HG02610 (cell line): Measurements from ENCODE around the gene DRC3.
"Not testable (repeated sequence)": the region's sequence is repeated elsewhere in the genome, so short reads cannot be mapped to it uniquely, and the experiment has no call there.

ENCODE experiments used
- ATAC-seq: cut with Tn5 transposase; IDR thresholded peaks from one replicate; pipeline ENCODE4 v1.9.1; 2021; ENCODE audit warnings: mild to moderate bottlenecking, moderate library complexity; ENCODE audit not compliant: unreplicated experiment

DRC3 gene

DNA sequence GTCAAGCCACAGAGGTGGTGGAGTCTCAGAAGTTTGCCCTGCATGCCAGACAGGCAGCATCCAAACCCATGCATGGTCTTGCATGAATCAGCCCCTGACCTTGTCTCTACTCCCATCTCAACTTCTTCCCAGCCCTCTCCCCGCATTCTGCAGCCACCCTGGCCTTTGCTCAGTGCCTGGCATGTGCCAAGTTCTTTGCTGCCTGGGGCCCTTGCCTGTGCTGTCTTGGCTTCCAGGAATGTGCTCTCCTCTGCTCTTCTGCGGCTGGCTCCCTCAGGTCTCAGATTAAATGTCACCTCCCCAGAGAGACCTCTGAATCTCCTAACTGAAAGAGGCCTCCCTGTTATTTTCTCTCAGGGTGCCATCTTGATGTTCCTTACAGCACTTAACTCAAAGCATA is 17.6 kb downstream of the DRC3 start:
- ATAC-seq: no peak

DNA sequence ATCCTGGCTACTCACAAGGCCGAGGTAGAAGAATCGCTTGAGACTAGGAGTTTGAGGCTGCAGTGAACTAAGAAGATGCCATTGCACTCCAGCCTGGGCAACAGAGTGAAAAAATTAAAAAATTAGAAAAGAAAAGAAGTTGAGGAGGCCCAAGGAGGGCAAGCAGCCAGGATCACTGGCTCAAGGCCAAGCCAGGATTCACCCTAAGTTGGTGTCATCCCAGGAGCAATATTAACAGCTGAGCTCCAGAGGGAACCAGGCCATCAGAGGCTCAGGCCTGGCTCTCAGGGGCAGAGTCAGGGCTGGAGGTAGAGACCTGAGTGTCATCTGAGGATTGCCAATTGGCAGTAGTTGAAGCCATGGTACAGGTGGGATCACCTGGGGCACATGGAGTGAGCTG is 20.7 kb downstream of the DRC3 start:
- ATAC-seq: no peak

DNA sequence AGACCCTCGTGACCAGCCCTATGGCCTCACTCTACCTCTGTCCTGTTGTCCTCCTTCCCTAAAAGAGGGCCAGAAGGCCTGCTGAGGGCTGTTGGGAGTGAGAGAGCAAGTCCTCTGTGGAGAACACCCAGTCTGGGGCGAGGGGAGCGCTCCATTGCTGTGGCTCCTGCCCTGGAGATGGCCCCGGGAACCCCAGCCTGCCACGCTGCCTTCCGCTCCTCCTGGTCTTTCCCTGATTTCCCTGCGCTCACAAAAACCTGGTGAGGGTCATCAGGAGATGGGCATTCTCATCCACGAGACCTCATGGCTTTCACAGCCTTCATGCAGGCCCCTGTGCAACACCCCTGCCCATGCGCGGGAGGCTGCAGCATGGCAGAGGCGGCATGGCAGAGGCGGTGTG is 21.2 kb downstream of the DRC3 start:
- no peak for ATAC-seq

DNA sequence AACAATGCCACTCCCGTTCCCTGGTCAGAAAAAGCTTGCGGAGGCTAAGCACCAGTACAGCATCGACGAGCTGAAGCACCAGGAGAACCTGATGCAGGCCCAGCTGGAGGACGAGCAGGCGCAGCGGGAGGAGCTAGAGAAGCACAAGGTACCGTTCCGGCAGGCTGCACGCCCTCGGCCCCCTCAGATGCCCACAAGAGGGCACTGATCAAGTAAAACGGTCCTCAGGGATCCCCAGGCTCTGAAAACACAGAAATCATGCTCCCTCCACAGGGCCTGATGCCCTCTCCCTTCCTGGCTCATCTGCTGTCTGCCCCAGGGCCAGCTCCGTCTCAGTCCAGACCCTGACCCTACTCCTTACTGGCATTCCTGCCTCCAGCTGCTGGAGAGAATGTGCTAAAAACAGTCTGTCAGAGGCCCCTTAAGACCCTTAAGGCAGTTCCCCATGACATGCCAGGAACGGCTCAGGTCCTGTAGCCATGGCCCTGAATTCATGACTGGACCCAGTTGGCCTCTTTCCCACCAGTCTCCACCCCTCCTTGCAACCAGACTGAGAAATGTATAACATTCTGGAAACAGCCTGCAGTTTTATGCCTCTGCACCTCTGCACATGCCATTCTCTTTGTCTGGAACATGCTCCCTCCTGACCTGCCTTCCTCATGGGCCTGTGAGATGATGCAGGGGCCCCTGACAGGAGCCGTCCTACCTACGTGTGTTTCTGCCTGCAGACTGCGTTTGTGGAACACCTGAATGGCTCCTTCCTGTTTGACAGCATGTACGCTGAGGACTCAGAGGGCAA is 21.8 kb downstream of the DRC3 start:
- no peak for ATAC-seq

DNA sequence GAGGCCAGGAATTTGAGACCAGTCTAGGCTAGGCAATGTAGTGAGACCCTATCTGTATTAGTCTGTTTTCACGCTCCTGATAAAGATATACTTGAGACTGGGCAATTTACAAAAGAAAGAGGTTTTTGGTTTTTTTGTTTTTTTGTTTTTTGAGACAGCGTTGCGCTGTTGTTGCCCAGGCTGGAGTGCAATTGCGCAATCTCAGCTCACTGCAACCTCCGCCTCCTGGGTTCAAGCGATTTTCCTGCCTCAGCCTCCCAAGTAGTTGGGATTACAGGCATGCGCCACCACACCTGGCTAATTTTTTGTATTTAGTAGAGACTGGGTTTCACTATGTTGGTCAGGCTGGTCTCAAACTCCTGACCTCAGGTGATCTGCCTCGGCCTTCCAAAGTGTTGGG is 23.2 kb downstream of the DRC3 start:
- not testable (repeated sequence) for ATAC-seq

DNA sequence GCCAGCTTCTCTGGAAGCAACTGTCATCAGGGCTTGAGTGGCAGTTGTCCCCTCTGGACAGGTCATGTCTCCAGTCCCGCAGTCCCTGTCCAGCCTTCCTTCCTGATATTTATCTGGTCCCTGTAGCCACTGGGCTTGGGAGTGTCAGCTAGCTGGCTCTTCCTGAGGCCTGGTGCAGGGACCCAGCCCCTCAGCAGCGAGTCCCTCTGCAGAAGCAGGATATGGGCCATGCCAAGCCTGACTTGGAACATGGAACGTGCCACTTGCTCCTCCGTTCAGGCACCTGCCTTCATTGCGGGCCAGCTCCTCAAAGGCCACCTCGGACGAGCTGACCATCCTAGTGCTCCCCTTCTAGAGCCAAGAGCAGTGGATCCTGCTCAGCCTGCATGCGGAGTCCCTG is 26.3 kb downstream of the DRC3 start:
- no peak for ATAC-seq

DNA sequence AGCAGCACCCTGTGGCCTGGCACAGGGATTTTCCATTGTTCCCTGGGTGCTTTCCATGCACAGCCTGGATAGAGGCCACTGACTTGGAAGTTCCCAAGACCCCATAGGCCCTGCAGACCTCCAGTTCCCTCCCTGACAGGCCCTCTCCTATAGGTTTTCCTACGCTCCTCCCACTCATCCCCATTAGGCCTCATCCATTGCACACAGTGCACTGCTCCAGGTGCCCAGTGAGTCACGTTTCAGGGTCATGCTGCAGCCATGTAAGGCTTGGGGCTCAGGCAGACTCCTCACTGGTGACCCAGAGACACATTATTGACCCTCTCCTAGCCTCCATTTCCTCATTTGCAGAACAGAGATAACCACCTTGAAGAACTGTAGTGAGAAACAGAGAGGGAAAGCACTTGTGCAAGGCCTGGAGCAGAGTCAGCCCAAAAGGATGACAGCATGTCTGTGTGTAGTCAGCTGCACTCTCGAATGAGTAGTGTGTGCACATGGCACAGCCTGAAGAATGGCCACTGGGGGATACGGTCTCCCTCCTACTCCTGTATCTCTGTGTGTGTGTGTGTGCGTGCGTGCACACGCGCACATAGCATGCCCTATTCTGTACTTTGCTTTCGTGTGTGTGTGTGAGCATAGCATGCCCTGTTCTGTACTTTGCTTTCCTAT is 26.8 kb downstream of the DRC3 start:
- ATAC-seq: no peak

DNA sequence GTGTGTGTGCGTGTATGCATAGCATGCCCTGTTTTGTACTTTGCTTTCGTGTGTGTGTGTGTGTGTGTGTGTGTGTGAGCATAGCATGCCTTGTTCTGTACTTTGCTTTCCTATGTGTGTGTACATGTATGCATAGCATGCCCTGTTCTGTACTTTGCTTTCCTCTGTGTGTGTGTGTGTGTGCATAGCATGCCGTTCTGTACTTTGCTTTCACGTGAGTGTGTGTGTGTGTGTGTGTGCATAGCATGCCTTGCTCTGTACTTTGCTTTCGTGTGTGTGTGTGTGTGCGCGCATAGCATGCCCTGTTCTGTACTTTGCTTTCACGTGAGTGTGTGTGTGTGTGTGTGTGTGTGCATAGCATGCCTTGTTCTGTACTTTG is 27.4 kb downstream of the DRC3 start:
- ATAC-seq: no peak

DNA sequence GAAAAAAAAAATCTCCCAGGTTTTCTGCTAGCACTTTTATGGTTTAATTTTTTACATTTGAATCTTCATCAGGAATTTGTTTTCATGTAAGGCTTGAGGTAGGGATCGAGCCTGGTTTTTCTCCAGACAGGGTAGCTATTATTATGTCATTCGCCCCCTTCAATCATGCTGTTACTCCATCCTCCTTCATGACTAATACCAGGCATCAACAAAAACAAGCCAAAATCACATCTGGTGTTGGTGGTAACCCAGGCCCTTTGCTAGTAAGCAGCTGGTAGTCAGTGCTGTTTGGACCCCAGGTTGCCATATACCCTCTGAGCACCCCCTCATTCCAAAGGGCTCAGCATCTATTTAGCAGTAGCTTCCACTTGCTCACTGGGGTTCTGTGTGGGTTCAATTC is 29.5 kb downstream of the DRC3 start:
- no peak for ATAC-seq

DNA sequence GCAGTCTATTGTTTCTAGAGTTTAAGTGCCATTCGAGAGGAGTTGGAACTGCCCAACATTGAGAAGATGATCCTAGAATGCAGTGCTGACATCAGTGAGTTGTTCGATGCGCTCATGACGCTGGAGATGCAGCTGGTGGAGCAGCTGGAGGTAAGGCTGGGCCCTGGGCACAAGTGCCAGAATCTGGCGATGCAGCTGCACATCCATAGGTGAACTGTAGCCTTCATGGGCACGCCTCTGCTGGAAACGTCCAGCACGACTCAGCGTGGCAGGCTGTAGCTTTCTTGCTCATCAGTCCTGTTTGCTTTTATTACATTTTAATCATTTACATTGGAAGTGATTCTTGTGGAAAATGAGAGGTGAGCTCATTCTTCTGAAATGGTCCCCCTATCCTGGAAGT is 31.7 kb downstream of the DRC3 start:
- ATAC-seq: no peak

DNA sequence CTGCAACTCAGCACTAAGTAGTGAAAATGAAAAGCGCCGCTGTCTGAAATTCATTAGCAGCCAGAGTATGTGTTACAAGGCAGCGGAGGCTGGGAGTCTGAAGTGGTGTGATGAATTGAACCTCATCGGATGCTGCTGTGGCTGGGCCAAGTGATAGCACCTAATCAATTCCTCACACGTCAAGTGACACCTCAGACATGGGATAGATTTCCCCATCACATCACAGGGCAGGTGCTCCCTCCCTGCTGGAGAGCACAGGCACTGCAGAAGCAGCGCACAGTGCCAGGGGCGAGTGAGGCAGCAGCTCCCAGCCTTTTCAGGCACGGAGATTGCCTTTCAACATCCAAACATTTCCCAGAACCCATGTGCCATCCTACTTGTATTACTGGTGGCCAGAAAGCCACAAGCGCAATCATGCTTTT is 32.2 kb downstream of the DRC3 start:
- no peak for ATAC-seq

DNA sequence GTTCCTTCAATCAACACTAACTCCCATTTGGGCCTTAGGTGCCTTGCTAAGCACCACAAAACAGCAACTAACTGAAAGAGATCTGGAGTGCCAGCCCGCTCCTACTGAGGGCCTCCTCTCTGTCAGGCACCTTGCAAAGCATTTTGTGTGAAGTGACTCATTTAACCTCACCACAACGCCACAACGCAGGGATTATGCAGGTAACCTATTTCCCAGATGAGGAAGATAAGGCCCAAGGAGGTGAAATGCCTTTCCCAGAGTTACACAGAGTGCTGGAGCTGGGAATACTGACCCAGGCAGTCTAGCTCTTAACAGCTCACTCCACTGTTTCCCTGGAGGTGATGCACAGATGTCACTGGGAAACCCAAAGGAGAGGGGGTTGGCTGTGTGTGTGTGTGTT is 32.8 kb downstream of the DRC3 start:
- no peak for ATAC-seq

DNA sequence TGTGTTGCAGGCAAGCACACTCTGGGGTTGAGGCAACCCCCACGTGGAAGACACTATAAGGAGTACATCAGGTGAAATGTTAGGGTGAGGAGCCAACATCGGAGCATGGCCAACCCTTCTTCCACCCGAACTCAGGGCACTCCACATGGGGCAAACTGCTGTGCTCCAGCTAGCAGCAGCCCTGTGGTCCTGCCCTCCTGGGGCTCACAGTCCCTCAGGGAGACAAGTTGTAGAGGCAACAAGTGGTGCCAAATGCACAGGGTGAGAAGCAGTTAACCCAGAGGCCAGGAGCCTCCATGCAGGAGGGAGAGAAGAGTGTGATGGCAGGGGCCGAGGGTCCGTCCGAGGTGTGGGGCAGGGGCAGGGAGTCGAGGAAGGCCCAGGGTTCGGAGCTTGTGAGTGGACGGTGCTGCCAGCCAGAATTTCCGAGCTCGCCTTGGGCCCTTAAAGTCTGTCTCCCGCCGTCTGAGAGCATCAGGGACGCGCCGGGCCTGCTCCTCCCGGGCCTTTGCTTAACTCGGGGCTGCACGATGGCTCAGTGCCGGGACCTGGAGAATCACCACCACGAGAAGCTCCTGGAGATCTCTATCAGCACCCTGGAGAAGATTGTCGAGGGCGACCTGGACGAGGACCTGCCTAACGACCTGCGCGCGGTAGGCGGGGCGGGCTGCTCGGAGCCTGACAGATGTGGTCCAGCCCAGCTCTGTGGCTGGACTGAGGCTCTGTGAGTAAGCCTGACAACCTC is 34.0 kb downstream of the DRC3 start:
- no peak for ATAC-seq

DNA sequence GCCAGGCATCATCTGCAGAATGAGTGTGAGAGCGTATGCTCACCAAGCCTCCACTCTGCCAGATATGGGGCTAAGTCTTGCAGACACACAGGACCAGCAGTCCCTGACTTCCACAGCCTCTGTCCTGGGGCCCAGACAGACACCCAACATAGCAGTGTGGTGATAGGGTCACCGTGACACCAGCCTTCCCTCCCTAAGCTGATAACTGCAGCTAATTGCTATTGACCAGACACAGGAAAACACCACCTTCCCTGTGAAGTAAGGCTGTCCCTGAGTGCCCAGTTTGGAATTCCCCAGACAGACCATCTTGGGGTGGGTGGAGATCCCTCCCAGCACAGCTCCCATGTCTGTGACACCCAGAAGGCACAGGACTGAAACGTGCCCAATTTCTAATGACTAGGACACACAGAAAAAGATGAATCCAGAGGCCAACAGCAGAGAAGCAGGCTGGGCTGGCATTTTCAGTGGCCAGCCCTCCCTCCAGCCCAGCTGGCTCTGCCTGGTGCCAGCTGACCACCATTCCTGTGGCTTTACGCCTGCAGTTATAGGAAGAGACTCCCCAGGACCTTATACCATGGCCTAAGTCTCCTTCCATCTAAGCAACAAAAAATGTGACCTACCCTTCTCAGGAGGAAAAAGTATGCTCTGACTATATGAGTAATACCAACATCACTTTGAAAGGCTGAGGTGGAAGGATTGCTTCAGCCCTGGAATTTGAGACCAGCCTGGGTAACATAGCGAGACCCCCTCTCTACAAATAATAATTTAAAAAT is 36.0 kb downstream of the DRC3 start:
- ATAC-seq: no peak

DNA sequence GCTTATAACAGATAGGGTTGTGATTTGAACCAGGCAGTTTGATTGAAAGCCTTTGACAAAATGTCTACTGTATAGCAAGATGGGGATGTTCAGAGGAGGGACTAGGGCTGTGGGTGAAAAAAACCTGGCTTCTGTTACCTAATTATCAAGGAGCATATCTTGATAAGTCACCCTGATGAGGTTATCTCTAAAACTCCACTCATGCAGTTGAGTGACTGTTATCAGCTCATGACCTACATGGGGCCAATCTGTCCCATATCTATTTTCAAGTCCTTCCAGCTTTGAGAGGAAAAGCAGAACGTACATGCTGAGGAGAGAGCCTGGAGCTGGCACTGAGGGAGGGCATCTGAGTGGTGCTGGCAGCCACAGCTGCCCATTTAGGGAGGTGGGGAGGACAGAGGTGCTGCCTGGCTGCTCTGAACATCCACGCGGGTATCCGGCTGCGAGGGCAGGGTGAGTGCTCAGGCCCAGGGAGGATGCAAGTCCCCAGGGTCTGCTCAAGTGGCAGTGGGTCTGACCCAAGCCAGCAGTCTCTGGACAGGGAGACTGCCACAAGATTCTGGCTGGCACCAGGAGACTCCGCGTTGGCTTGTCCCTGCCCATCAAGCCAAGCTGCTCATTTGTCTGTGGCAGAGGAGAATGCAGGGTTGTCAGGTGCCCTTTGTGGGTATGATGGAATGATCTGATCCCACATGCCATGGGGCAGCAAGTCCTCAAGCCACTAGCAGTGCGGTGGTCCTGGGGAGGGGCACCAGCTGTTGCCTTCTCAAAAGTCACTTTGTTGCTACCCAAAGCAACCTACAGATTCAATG is 37.2 kb downstream of the DRC3 start:
- no peak for ATAC-seq

DNA sequence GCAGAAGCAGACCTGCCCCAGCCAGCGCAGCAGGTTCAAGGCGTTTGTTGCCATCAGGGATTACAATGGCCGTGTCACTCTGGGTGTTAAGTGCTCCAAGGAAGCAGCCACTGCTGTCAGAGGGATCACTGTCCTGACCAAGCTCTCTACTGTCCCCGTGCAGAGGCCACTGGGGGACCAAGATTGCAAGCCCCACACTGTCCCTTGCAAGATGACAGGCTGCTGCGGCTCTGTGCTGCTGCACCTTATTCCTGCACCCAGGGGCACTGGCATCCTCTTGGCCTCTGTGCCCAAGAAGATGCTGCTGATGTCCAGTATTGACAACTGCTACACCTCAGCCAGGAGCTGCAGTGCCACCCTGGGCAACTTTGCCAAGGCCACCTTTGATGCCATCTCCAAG is 38.6 kb downstream of the DRC3 start:
- no peak for ATAC-seq

DNA sequence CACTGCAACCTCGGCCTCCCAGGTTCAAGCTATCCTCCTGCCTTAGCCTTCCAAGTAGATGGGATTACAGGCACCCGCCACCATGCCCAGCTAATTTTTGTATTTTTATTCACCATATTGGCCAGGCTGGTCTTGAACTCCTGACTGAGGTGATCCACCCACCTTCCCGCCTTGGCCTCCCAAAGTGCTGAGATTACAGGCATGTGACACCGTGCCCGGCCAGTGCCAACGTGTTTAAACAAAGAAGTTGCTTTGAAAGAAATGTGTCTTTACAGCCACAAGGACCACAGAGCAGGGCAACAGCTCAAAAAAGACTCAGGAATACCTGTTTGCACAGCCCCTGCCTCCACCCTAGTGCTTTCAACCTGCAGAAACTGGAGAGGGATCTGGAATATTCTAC is 41.3 kb downstream of the DRC3 start:
- no peak for ATAC-seq

DNA sequence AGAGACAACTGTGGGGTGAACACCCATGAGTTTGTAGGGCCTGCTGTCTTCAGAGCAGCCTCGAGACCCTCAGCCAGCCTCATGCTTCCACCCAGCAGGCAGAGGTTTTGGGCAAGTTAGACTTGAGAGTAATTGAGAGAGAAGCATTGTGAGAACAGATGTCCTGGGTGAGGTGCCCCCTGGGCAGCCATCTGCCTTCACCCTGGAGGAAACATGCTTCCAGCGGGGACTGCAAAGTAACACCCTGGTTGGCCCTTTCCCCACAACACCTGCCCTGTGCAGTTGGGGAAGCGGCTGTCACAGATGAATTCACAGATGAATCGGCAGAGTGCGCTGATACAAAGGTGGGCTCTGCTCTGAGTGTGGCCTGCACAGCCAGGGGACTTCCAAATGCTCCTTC is 42.9 kb downstream of the DRC3 start:
- no peak for ATAC-seq

DNA sequence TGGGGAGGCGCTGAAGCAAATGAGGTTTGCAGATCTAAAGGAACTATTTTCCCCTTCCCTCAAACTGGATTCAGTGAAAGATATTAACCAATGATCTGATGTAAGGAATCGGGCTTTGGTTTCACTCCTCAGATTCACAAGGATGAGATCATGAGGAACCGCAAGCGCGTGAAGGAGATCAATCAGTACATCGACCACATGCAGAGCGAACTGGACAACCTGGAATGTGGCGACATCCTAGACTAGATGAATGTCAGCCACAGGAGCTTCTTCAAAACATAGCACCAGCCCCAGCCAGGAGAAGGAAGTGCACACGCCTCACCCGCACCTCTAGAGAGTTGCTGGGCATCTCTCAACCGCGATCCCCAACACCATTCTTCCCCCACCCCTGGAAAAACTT is 43.8 kb downstream of the DRC3 start:
- ATAC-seq: no peak

DNA sequence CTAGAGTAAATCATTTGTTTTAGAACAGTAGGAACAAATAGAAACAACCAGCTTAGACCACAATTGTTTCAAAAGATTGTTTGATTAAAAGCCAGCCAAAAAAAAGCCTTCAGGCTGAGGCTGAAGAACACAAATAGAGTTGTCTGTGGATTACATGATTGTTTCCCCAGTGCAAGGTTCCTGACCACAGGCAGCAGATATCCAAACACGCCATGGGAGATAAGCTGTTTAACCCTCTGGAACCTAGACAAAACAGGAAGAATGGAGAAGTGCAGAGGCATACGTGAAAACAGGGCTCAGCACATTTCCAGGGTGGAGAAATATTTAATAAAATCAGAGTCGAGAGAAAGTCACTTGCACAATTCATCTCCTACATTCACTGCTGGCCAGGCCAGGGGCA is 45.3 kb downstream of the DRC3 start:
- ATAC-seq: no peak
